SK-N-SH treated with all-trans-retinoic acid at 6 μM for 48 hours (cell line): ENCODE data around the gene VSIG1.

ENCODE experiments used
- ATAC-seq: fragments of 200-7000 bp; cut with Tn5 transposase; 3 replicates; pipeline ENCODE4 v1.9.1; 2020; ENCODE audit warnings: mild to moderate bottlenecking, moderate library complexity
- ARNTL ChIP-seq: fragments of 450-650 bp; formaldehyde crosslinking; IDR thresholded peaks from 2 replicates; pipeline ENCODE4 v1.5.0; 2020; ENCODE audit warnings: low read depth, mild to moderate bottlenecking, moderate library complexity, borderline replicate concordance
- BACH2 ChIP-seq: fragments of 250-450 bp; sonication (Bioruptor Pico); IDR thresholded peaks from 2 replicates; pipeline ENCODE4 v1.9.0; 2021; ENCODE audit warnings: mild to moderate bottlenecking, borderline replicate concordance
- CREB5 ChIP-seq: fragments of 250-450 bp; sonication (Bioruptor Pico); IDR thresholded peaks from 2 replicates; pipeline ENCODE4 v1.5.1; 2020; ENCODE audit warnings: low read depth, mild to moderate bottlenecking, moderate library complexity
- CSDC2 ChIP-seq: fragments of 250-450 bp; sonication (Bioruptor Pico); IDR thresholded peaks from 2 replicates; pipeline ENCODE4 v1.5.0; 2020; ENCODE audit warnings: mild to moderate bottlenecking, moderate library complexity
- CSRNP3 ChIP-seq: fragments of 250-450 bp; sonication (Bioruptor Pico); IDR thresholded peaks from 2 replicates; pipeline ENCODE4 v1.5.1; 2021; ENCODE audit warnings: mild to moderate bottlenecking, moderate library complexity
- ESRRG ChIP-seq: fragments of 250-450 bp; sonication (Bioruptor Pico); IDR thresholded peaks from 2 replicates; pipeline ENCODE4 v1.6.1; 2021; ENCODE audit warnings: mild to moderate bottlenecking
- GLIS3 ChIP-seq: fragments of 250-450 bp; sonication (Bioruptor Pico); IDR thresholded peaks from 2 replicates; pipeline ENCODE4 v1.5.0; 2020; ENCODE audit warnings: mild to moderate bottlenecking, moderate library complexity
- ISL1 ChIP-seq: fragments of 250-450 bp; sonication (Bioruptor Pico); IDR thresholded peaks from 2 replicates; pipeline ENCODE4 v2.1.2; 2022; ENCODE audit warnings: mild to moderate bottlenecking, moderate library complexity
- OSR1 ChIP-seq: fragments of 250-450 bp; sonication (Bioruptor Pico); IDR thresholded peaks from 2 replicates; pipeline ENCODE4 v1.8.0; 2022; ENCODE audit warnings: moderate library complexity, mild to moderate bottlenecking, inconsistent platforms
- PATZ1 ChIP-seq: fragments of 250-450 bp; sonication (Bioruptor Pico); IDR thresholded peaks from 2 replicates; pipeline ENCODE4 v1.8.0; 2020; ENCODE audit warnings: mild to moderate bottlenecking, moderate library complexity, borderline replicate concordance
- PPARA ChIP-seq: fragments of 250-450 bp; sonication (Bioruptor Pico); IDR thresholded peaks from 2 replicates; pipeline ENCODE4 v1.5.0; 2020; ENCODE audit warnings: mild to moderate bottlenecking, borderline replicate concordance
- RARB ChIP-seq: fragments of 250-450 bp; sonication (Bioruptor Pico); IDR thresholded peaks from 2 replicates; pipeline ENCODE4 v1.8.0; 2021; ENCODE audit warnings: mild to moderate bottlenecking, moderate library complexity
- SNAI2 ChIP-seq: fragments of 250-450 bp; sonication (Bioruptor Pico); IDR thresholded peaks from 2 replicates; pipeline ENCODE4 v1.5.0; 2020; ENCODE audit warnings: mild to moderate bottlenecking, moderate library complexity
- TCF4 ChIP-seq: fragments of 250-450 bp; sonication (Bioruptor Pico); IDR thresholded peaks from 2 replicates; pipeline ENCODE4 v1.8.0; 2021; ENCODE audit warnings: mild to moderate bottlenecking, moderate library complexity, borderline replicate concordance
- TOX ChIP-seq: fragments of 250-450 bp; sonication (Bioruptor Pico); IDR thresholded peaks from 2 replicates; pipeline ENCODE4 v1.8.0; 2021; ENCODE audit warnings: mild to moderate bottlenecking, moderate library complexity, borderline replicate concordance
- TSHZ2 ChIP-seq: fragments of 250-450 bp; sonication (Bioruptor Pico); IDR thresholded peaks from 2 replicates; pipeline ENCODE4 v1.5.0; 2020; ENCODE audit warnings: mild to moderate bottlenecking, moderate library complexity
- ZC3H10 ChIP-seq: fragments of 250-450 bp; sonication (Bioruptor Pico); IDR thresholded peaks from 2 replicates; pipeline ENCODE4 v1.5.1; 2021; ENCODE audit warnings: mild to moderate bottlenecking, moderate library complexity
- ZFP3 ChIP-seq: fragments of 250-450 bp; sonication (Bioruptor Pico); IDR thresholded peaks from 2 replicates; pipeline ENCODE4 v1.5.0; 2020; ENCODE audit warnings: mild to moderate bottlenecking, moderate library complexity
- ZFP30 ChIP-seq: fragments of 450-650 bp; formaldehyde crosslinking; IDR thresholded peaks from 2 replicates; pipeline ENCODE4 v1.5.0; 2022; ENCODE audit warnings: mild to moderate bottlenecking, moderate library complexity
- ZNF565 ChIP-seq: fragments of 450-650 bp; formaldehyde crosslinking; conservative IDR thresholded peaks from 2 replicates; pipeline ENCODE4 v1.5.0; 2020; ENCODE audit warnings: low read depth, mild to moderate bottlenecking, moderate library complexity
- ZNF8 ChIP-seq: fragments of 450-650 bp; formaldehyde crosslinking; IDR thresholded peaks from 2 replicates; pipeline ENCODE4 v1.5.0; 2020; ENCODE audit warnings: mild to moderate bottlenecking, moderate library complexity

Gene VSIG1

GRCh38 chrX:108044554-108045256 is at the start of gene VSIG1:
Gene VSIG1 (plus strand): TSS chrX:108045065. CDS start chrX:108045131, 66 bp downstream.
- no peak for TF ChIP-seq CREB5 (CRISPR knock-in tag)
- no peak for TF ChIP-seq TSHZ2 (CRISPR knock-in tag)
- TF ChIP-seq CSRNP3 (CRISPR knock-in tag): no peak
- no peak for TF ChIP-seq CSDC2
- no peak for TF ChIP-seq ESRRG (CRISPR knock-in tag)
- no peak for TF ChIP-seq ZNF565 (CRISPR knock-in tag)
- no peak for TF ChIP-seq ZFP3 (CRISPR knock-in tag)
- no peak for TF ChIP-seq PPARA
- no peak for TF ChIP-seq SNAI2
- TF ChIP-seq, all 23 proteins: peak for 0
- no peak for ATAC-seq

- TF ChIP-seq PATZ1 (CRISPR knock-in tag): no peak
- TF ChIP-seq ZFP3 (CRISPR knock-in tag): no peak
- no peak for TF ChIP-seq ZNF8 (CRISPR knock-in tag)
- TF ChIP-seq CSDC2: no peak
- no peak for TF ChIP-seq CSRNP3 (CRISPR knock-in tag)
- TF ChIP-seq ESRRG (CRISPR knock-in tag): no peak
- no peak for TF ChIP-seq ARNTL (CRISPR knock-in tag)
- no peak for TF ChIP-seq CREB5 (CRISPR knock-in tag)
- TF ChIP-seq ZC3H10: no peak
- TF ChIP-seq ISL1: no peak
- TF ChIP-seq PPARA: no peak
- TF ChIP-seq ZFP30 (CRISPR knock-in tag): no peak
- TF ChIP-seq OSR1 (CRISPR knock-in tag): no peak
- no peak for TF ChIP-seq RARB (CRISPR knock-in tag)
- TF ChIP-seq TCF4 (CRISPR knock-in tag): no peak
- no peak for TF ChIP-seq BACH2 (CRISPR knock-in tag)
- TF ChIP-seq ZNF565 (CRISPR knock-in tag): no peak
- no peak for TF ChIP-seq TOX (CRISPR knock-in tag)
- no peak for TF ChIP-seq GLIS3 (CRISPR knock-in tag)
- ATAC-seq: no peak
Observed at GRCh38 chrX:107996124-107996523, 48.7 kb upstream of the VSIG1 start.
